GM18907 (cell line): Measurements from ENCODE around the gene NFIB.

Experiments
- ATAC-seq: cut with Tn5 transposase; IDR thresholded peaks from one replicate; pipeline ENCODE4 v1.9.1; 2021; ENCODE audit warnings: mild to moderate bottlenecking, moderate library complexity; ENCODE audit not compliant: unreplicated experiment

Gene NFIB

GRCh38 chr9:14086495-14086894 is 227.4 kb downstream of the NFIB start:
- ATAC-seq: no peak

GRCh38 chr9:14085810-14086209 is 228.1 kb downstream of the NFIB start:
- no peak for ATAC-seq

- no peak for ATAC-seq
Measured at GRCh38 chr9:14084867-14085266, 229.1 kb downstream of the NFIB start.

GRCh38 chr9:14083366-14083765 is 230.6 kb downstream of the NFIB start:
- ATAC-seq: no peak

GRCh38 chr9:14082732-14083131 is 231.2 kb downstream of the NFIB start:
- no peak for ATAC-seq

GRCh38 chr9:14081745-14082144 is 232.2 kb downstream of the NFIB start:
- ATAC-seq: no peak

- ATAC-seq: peak; percentile 86
Measured at GRCh38 chr9:14080959-14081542, 232.9 kb downstream of the NFIB start.

- no peak for ATAC-seq
Measured at GRCh38 chr9:14079440-14079839, 234.5 kb downstream of the NFIB start.

- no peak for ATAC-seq
Measured at GRCh38 chr9:14077672-14078071, 236.3 kb downstream of the NFIB start.

- no peak for ATAC-seq
Measured at GRCh38 chr9:14075218-14075617, 238.7 kb downstream of the NFIB start.

- no peak for ATAC-seq
Measured at GRCh38 chr9:14072850-14073249, 241.1 kb downstream of the NFIB start.

- no peak for ATAC-seq
Measured at GRCh38 chr9:14071484-14071883, 242.5 kb downstream of the NFIB start.

GRCh38 chr9:14068690-14069089 is 245.3 kb downstream of the NFIB start:
- ATAC-seq: no peak

- ATAC-seq: no peak
Measured at GRCh38 chr9:14066831-14067230, 247.1 kb downstream of the NFIB start.

- ATAC-seq: no peak
Measured at GRCh38 chr9:14066032-14066431, 247.9 kb downstream of the NFIB start.

- ATAC-seq: no peak
Measured at GRCh38 chr9:14064940-14065339, 249.0 kb downstream of the NFIB start.

GRCh38 chr9:14063756-14064155 is 250.2 kb downstream of the NFIB start:
- ATAC-seq: no peak

- ATAC-seq: no peak
Measured at GRCh38 chr9:14062586-14063221, 251.2 kb downstream of the NFIB start.

- ATAC-seq: no peak
Measured at GRCh38 chr9:14061936-14062585, 251.9 kb downstream of the NFIB start.

GRCh38 chr9:14058325-14058688 is 255.6 kb downstream of the NFIB start:
- ATAC-seq: no peak

GRCh38 chr9:14057368-14058324 is 256.3 kb downstream of the NFIB start:
- no peak for ATAC-seq
